ENCODE measurements around the gene LRP1B.

Gene LRP1B

GRCh38 chr2:141586985-141587384, 543.8 kb downstream of the LRP1B start:
- no peak for DNase-seq (ENCODE audit: low spot score)

- no peak for DNase-seq (ENCODE audit: low spot score)
Observed at GRCh38 chr2:141582213-141582612, 548.6 kb downstream of the LRP1B start.

GRCh38 chr2:141579071-141579470, 551.7 kb downstream of the LRP1B start:
- DNase-seq (ENCODE audit: low spot score) = no peak

- DNase-seq (ENCODE audit: low spot score) = no peak
Observed at GRCh38 chr2:141570474-141571131, 560.2 kb downstream of the LRP1B start.

DNA sequence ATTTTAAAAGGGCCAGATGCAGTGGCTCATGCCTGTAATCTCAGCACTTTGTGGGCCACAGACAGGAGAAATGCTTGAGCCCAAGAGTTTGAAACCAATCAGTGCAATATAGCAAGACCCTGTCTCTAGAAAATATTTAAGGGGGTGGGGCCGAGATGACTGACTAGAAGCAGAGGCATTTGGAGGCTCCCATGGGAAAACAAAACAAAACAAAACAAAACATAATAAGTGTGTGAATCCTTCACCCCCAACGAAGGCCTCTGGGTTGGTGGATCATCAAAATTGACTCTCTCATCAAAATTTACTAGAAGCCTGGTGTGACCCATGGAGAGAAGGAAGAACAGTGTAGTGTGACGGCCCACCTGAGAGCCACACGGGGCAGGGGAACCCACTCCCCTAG, 560.9 kb downstream of the LRP1B start:
- no peak for DNase-seq (ENCODE audit: low spot score)

GRCh38 chr2:141565597-141565996, 565.2 kb downstream of the LRP1B start:
- no peak for DNase-seq (ENCODE audit: low spot score)

DNA sequence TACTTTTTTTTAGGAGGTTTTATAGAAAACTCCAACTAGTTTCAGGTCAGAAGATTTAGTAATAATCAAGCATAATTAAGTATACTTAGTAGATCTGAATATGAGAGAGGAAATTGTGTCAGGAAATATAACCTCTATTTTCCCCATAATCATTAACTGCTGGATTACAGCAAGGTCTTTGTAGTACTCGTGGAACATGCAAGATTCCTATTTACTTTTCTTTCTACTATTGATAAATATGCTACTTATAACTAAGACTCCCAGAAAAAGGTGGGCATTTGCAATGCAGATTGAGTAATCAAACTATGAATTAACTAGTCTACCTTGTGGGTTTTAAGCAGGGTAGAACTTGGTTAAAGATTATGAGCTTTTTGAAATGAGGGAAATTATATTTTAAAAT, 570.1 kb downstream of the LRP1B start:
- no peak for DNase-seq (ENCODE audit: low spot score)

- DNase-seq (ENCODE audit: low spot score) = no peak
Observed at GRCh38 chr2:141557329-141558095, 573.3 kb downstream of the LRP1B start.

DNA sequence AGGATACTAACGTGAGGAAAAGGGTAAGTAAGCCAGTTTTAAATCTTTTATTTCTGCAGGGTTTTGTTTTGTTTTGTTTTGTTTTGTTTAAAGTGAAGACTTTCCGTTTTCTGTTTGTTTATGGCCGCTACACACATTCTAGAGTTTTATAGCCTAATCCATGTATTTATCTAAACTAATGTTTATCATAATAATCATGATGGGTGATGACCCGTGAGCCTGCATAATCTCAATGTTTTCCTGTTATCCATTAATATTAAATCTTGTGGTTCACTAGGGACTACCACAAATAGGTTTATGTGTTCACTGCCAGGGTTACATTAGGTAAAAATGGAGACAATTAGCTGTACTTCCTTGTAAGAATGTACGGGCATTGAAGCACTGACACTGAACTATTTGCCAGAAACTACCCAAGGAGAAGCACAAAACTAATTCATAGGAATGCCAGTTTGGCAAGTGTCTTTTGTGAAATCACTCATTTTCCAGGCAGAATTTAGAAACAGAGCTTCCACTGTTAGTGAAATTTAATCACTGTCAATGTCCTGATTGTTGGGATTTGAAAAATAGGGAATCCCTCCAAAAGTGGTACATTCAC, 574.8 kb downstream of the LRP1B start:
- no peak for DNase-seq (ENCODE audit: low spot score)

- no peak for DNase-seq (ENCODE audit: low spot score)
Observed at GRCh38 chr2:141554810-141555209, 576.0 kb downstream of the LRP1B start.

DNA sequence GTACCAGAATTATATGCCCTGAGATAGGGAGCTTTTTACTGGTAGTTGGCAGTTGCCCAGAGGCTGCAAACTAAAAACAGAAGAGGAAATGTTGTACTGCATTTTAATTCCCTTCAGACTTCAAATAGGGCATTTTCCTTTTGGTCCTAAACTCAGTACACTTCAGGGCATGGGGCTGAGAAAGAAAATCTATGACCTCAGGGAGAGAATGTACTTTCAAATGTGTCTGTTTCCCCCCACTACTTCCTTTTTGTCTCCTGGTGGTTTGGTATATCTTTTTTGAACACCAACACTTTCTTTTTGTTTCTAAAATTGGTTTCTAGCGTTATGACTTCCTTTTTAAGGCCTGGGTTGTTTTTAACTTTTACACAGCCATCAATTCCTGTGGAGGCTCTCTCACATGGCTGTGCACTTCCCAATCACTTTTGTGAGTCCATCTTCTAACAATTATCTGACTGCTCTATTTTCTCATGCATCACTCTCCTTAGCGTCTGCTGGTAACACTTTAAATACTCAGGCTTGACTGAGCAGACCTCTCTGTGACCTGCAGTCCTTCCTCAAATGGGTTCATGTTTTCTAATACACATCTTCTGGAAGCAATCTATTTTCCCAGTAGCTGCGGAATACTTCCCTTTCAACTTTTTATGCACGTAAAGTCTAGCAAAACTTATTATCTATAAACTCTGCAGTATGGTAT, 596.0 kb downstream of the LRP1B start:
- no peak for DNase-seq (ENCODE audit: low spot score)

GRCh38 chr2:141529659-141530058, 601.2 kb downstream of the LRP1B start:
- no peak for DNase-seq (ENCODE audit: low spot score)

DNA sequence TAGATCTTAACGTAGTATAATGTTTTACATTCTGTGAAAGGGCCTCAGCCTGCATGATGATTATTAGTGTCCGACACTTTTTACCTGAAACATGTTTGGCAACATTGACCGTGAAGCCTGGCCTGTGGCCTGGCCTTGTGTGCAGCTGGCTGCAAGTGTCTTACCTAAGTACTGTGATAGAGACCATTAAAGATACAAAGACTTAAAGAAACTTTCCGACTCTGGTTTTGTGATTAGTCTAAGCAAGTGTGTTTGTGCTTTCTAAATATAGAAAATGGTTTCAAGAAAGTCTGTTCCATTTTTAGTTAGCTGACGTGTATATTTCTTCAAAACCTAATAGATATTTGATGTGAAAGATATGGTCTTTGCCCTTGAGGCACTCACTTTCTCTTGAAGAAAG, 601.8 kb downstream of the LRP1B start:
- no peak for DNase-seq (ENCODE audit: low spot score)

GRCh38 chr2:141526760-141527159, 604.1 kb downstream of the LRP1B start:
- no peak for DNase-seq (ENCODE audit: low spot score)

- no peak for DNase-seq (ENCODE audit: low spot score)
Observed at GRCh38 chr2:141524777-141525176, 606.0 kb downstream of the LRP1B start.

- no peak for DNase-seq (ENCODE audit: low spot score)
Observed at GRCh38 chr2:141523199-141523598, 607.6 kb downstream of the LRP1B start.

DNA sequence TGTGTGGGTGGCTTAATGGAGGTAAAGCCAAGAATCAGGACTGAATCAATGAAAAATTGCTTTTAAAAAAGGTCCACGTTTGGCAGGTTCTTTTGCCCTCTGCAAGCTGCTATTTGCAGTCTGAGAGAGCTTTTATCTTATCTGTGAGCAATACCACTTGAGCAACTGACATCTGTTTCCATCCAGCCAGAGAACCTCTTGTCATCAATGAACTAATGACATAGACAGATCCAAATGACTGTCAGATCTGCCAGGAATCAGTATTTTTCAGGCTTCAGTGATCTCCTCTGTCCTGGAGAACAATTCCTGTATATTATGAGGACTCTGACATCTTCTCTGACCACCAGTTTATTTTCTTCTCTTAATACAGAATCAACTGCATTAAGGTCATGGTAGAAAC, 608.1 kb downstream of the LRP1B start:
- no peak for DNase-seq (ENCODE audit: low spot score)

GRCh38 chr2:141522048-141522447, 608.8 kb downstream of the LRP1B start:
- no peak for DNase-seq (ENCODE audit: low spot score)

DNA sequence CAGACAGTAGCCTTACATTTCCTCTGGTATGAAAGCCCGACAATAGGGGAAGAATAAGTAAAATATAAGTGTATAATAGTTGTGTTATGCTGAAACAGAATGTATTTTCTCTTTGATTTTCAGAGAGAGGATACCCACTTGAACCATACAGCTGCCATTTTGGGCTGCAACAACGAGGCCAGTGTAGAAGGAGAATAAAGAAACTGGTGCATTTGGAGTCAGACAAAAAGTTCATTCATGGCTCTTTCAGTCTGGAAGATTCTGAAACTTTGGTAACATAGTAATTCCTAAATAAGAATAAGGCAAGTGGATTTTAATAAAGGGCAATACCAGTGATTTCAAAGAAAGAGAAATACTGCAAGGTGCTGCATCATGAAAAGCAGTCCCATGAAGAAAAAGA, 610.9 kb downstream of the LRP1B start:
- no peak for DNase-seq (ENCODE audit: low spot score)

- no peak for DNase-seq (ENCODE audit: low spot score)
Observed at GRCh38 chr2:141517852-141518421, 612.9 kb downstream of the LRP1B start.

GRCh38 chr2:141517180-141517851, 613.5 kb downstream of the LRP1B start:
- DNase-seq (ENCODE audit: low spot score) = no peak

DNA sequence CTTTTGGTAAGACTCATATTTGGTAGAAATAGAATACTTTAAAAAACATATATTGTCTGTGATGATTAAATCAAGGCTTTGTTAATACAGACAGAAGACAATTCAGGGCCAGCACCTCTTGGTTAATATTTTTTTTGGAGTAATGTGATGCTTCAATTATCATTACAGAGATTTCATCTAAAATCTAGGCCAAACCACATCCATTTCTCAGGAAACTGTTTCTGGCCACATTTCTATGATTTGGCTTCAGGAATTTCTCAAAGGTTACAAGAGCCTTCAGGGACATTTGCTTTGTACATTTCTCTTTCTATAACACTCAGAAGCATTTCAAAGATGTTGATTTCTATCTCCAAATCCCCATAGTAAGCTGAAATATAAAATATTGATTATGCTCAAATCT, 614.9 kb downstream of the LRP1B start:
- DNase-seq (ENCODE audit: low spot score) = no peak
